ENCODE results near the gene RAB11FIP4.

- no peak for TF ChIP-seq CTCF (IDR thresholded peaks at IDR 0.05)
- TF ChIP-seq POLR2A (IDR thresholded peaks at IDR 0.05): no peak
- TF ChIP-seq POLR2AphosphoS5 (IDR thresholded peaks at IDR 0.05): no peak
Observed at GRCh38 chr17:31431098-31431851, 39.8 kb downstream of the RAB11FIP4 start.

Measured in stomach (tissue), 4 donors.